Neural progenitor cell (in vitro differentiated cells): ENCODE measurements around the gene AEBP1. TPM values are rescaled to one million over a fixed set of nuclear protein-coding genes. Genes with fewer than 3 reads are reported as not detected.

Experiments
- DNase-seq: peaks from one replicate; pipeline ENCODE4 v3.0.0-alpha.2; 2016; ENCODE audit warnings: low spot score
- H2AFZ ChIP-seq: fragments of 200-600 bp; sonication (generic); replicated peaks from 2 replicates; pipeline ENCODE4 v1.6.1; 2016; ENCODE audit warnings: antibody characterized with exemption
- H3F3A ChIP-seq: fragments of 200-600 bp; sonication (generic); 2 replicates; pipeline ENCODE4 v1.6.1; 2016; ENCODE audit warnings: antibody characterized with exemption, low read depth
- H3K27ac ChIP-seq: fragments of 200-600 bp; sonication (generic); 2 replicates; pipeline ENCODE4 v1.5.1; 2016; ENCODE audit warnings: mild to moderate bottlenecking
- H3K27me3 ChIP-seq: fragments of 200-600 bp; sonication (generic); 2 replicates; pipeline ENCODE4 v1.6.1; 2016; ENCODE audit warnings: mild to moderate bottlenecking, moderate library complexity
- H3K36me3 ChIP-seq: fragments of 200-600 bp; sonication (generic); 2 replicates; pipeline ENCODE4 v1.5.1; 2016
- H3K4me1 ChIP-seq: fragments of 200-600 bp; sonication (generic); 2 replicates; pipeline ENCODE4 v1.6.1; 2016; ENCODE audit warnings: mixed run types
- H3K4me2 ChIP-seq: fragments of 200-600 bp; sonication (generic); 2 replicates; pipeline ENCODE4 v1.6.1; 2016
- H3K4me3 ChIP-seq: fragments of 200-600 bp; sonication (generic); 2 replicates; pipeline ENCODE4 v1.5.1; 2016
- H3K79me2 ChIP-seq: fragments of 200-600 bp; sonication (generic); 2 replicates; pipeline ENCODE4 v1.6.1; 2016; ENCODE audit warnings: low read depth
- H3K9ac ChIP-seq: fragments of 200-600 bp; sonication (generic); 2 replicates; pipeline ENCODE4 v1.6.1; 2016
- H3K9me3 ChIP-seq: fragments of 200-600 bp; sonication (generic); 2 replicates; pipeline ENCODE4 v1.5.1; 2016; ENCODE audit warnings: low read depth
- H4K20me1 ChIP-seq: fragments of 200-600 bp; sonication (generic); 2 replicates; pipeline ENCODE4 v1.6.1; 2016; ENCODE audit warnings: low read depth
- H3K27ac Mint-ChIP-seq: 3 replicates; pipeline ENCODE4 v1.8.0; 2021; ENCODE audit warnings: mixed read lengths
- H3K27me3 Mint-ChIP-seq: 2 replicates; pipeline ENCODE4 v1.8.0; 2022; ENCODE audit warnings: low read depth, mild to moderate bottlenecking, inconsistent platforms, moderate library complexity, mixed read lengths; ENCODE audit not compliant: insufficient read depth
- H3K36me3 Mint-ChIP-seq: 3 replicates; pipeline ENCODE4 v1.8.0; 2021; ENCODE audit warnings: mixed read lengths
- H3K4me1 Mint-ChIP-seq: 3 replicates; pipeline ENCODE4 v1.8.0; 2021; ENCODE audit warnings: mixed read lengths
- H3K4me3 Mint-ChIP-seq: 3 replicates; pipeline ENCODE4 v1.8.0; 2021; ENCODE audit warnings: mild to moderate bottlenecking, moderate library complexity, mixed read lengths
- H3K9me3 Mint-ChIP-seq: 3 replicates; pipeline ENCODE4 v1.8.0; 2020; ENCODE audit warnings: mixed read lengths
- EZH2 ChIP-seq: fragments of 200-600 bp; sonication (generic); IDR thresholded peaks from 2 replicates; pipeline ENCODE4 v1.6.1; 2017; ENCODE audit warnings: antibody characterized with exemption, mild to moderate bottlenecking, moderate library complexity
- EZH2phosphoT487 ChIP-seq: fragments of 200-600 bp; sonication (generic); IDR thresholded peaks from 2 replicates; pipeline ENCODE4 v1.6.1; 2017; ENCODE audit warnings: antibody characterized with exemption
- total RNA-seq: library from RNA; depleted of rRNA; stranded (reverse); fragments of >200 nt; gene quantifications from 2 replicates; pipeline ENCODE4 v1.2.3, GENCODE V29; 2015; ENCODE audit warnings: low replicate concordance
- TF ChIP-seq, protein P1 (sequence below): fragments of 200-600 bp; sonication (generic); IDR thresholded peaks from 2 replicates; pipeline ENCODE4 v1.5.1; 2017; ENCODE audit warnings: antibody characterized with exemption, mild to moderate bottlenecking

The AEBP1 gene
- total RNA-seq, 1 donor from 2014 or later, result 4.5 TPM

GRCh38 chr7:44117801-44118429 is 13.8 kb downstream of the AEBP1 start:
- Histone ChIP-seq H3F3A (no peaks in the 10 kb centered on the region), H3K4me3 (no peak overlapping the region), H3K79me2 (peaks cover 38% of the 10 kb centered on the region), H3K4me2 (no peak overlapping the region), H3K27ac (no peak overlapping the region), H3K27me3 (no peaks in the 10 kb centered on the region), H2AFZ (no peak overlapping the region), H3K36me3 (no peaks in the 10 kb centered on the region), H3K9me3 (no peaks in the 10 kb centered on the region), H3K4me1 (peaks cover 9% of the 10 kb centered on the region), H4K20me1 (peaks cover 11% of the 10 kb centered on the region), H3K9ac (no peak overlapping the region)
- Mint-ChIP-seq H3K9me3 (no peaks in the 10 kb centered on the region), H3K4me3 (no peak overlapping the region), H3K27me3 (peaks cover 13% of the 10 kb centered on the region), H3K36me3 (peaks cover 32% of the 10 kb centered on the region), H3K27ac (no peak overlapping the region), H3K4me1 (peaks cover 17% of the 10 kb centered on the region)
- TF ChIP-seq EZH2phosphoT487, result no peak
- TF ChIP-seq, protein P1, sequence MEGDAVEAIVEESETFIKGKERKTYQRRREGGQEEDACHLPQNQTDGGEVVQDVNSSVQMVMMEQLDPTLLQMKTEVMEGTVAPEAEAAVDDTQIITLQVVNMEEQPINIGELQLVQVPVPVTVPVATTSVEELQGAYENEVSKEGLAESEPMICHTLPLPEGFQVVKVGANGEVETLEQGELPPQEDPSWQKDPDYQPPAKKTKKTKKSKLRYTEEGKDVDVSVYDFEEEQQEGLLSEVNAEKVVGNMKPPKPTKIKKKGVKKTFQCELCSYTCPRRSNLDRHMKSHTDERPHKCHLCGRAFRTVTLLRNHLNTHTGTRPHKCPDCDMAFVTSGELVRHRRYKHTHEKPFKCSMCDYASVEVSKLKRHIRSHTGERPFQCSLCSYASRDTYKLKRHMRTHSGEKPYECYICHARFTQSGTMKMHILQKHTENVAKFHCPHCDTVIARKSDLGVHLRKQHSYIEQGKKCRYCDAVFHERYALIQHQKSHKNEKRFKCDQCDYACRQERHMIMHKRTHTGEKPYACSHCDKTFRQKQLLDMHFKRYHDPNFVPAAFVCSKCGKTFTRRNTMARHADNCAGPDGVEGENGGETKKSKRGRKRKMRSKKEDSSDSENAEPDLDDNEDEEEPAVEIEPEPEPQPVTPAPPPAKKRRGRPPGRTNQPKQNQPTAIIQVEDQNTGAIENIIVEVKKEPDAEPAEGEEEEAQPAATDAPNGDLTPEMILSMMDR, result no peak
- TF ChIP-seq EZH2, result no peak
- no peak for DNase-seq

DNA sequence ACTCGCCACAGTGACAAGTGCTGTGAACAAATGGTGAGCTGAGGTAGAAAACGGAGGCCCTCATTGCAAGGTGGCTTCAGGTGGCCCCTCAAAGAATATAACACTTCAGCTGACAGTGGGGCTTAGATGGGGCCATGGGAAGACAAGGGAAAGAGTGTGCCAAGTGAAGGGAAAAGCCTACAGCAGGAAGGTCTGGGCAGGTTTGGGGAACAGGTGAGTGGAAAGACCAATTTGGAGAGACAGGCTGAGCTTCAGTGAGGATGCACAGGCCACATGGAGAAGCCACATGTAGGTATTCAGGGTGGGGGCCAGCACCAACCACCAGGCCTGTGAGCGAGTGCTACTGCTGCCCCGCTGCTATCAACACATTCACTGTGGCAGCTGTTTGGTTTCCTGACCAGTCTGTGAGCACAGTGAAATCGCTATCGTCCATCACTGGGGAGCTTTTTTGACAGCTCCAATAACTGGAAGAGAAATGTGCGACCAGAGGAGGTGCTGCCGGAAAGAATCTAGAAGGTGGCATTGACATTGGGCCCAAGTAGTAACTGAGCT is 15.8 kb downstream of the AEBP1 start:
- Histone ChIP-seq H3K27ac (no peak overlapping the region), H3K4me3 (no peak overlapping the region), H3K4me1 (peaks cover 9% of the 10 kb centered on the region), H2AFZ (no peak overlapping the region), H3K4me2 (no peak overlapping the region), H3K79me2 (peaks cover 41% of the 10 kb centered on the region), H3K36me3 (no peaks in the 10 kb centered on the region), H3K27me3 (peaks cover 8% of the 10 kb centered on the region), H3K9ac (no peak overlapping the region), H3F3A (no peaks in the 10 kb centered on the region), H4K20me1 (peaks cover 11% of the 10 kb centered on the region), H3K9me3 (no peaks in the 10 kb centered on the region)
- TF ChIP-seq, protein P1, result no peak
- TF ChIP-seq EZH2phosphoT487 (no peak), EZH2 (no peak)
- Mint-ChIP-seq H3K27me3 (peaks cover 11% of the 10 kb centered on the region), H3K4me3 (peak overlapping the region; percentile 62), H3K4me1 (peaks cover 21% of the 10 kb centered on the region), H3K9me3 (no peaks in the 10 kb centered on the region), H3K27ac (peak overlapping the region; percentile 62), H3K36me3 (peaks cover 27% of the 10 kb centered on the region)
- no peak for DNase-seq

- peaks cover 23% of the 10 kb centered on the region for H3K36me3 Mint-ChIP-seq
- H3K27ac Mint-ChIP-seq, result peak overlapping the region; percentile 62
Measured at GRCh38 chr7:44120395-44120794, 16.2 kb downstream of the AEBP1 start.

More at GRCh38 chr7:44120395-44120794, 16.2 kb downstream of the AEBP1 start:
- Histone ChIP-seq H3K4me3 (no peak overlapping the region), H3K79me2 (peaks cover 41% of the 10 kb centered on the region), H3K27ac (no peak overlapping the region), H3K9ac (no peak overlapping the region), H2AFZ (no peak overlapping the region), H3K36me3 (no peaks in the 10 kb centered on the region), H3K4me1 (peaks cover 9% of the 10 kb centered on the region), H3K4me2 (no peak overlapping the region), H3K27me3 (peaks cover 13% of the 10 kb centered on the region), H3F3A (peaks cover 3% of the 10 kb centered on the region), H3K9me3 (no peaks in the 10 kb centered on the region), H4K20me1 (peaks cover 11% of the 10 kb centered on the region)
- H3K4me3 Mint-ChIP-seq, result peak overlapping the region; percentile 7
- H3K27me3 Mint-ChIP-seq, result peaks cover 11% of the 10 kb centered on the region
- peaks cover 21% of the 10 kb centered on the region for H3K4me1 Mint-ChIP-seq
- no peak for DNase-seq
- TF ChIP-seq EZH2phosphoT487, result no peak
- TF ChIP-seq EZH2, result no peak
- TF ChIP-seq, protein P1, result no peak
- H3K9me3 Mint-ChIP-seq, result no peaks in the 10 kb centered on the region
